HepG2 (cell line): ENCODE data around the gene NDUFB8. TPM values are rescaled to one million over a fixed set of nuclear protein-coding genes. Genes with fewer than 3 reads are reported as not detected.

Source experiments
- CAMTA2 ChIP-seq: sonication (generic); formaldehyde crosslinking; IDR thresholded peaks from 2 replicates; pipeline ENCODE4 v1.4.0; 2020; ENCODE audit warnings: mild to moderate bottlenecking, missing genetic modification reagents, borderline replicate concordance
- FOXP1 ChIP-seq, 2 experiments: fragments of 450-650 bp in 1 of 2; IDR thresholded peaks; 2 replicates each; pipeline ENCODE4 v1.6.1; 2017 to 2018; ENCODE audit warnings: antibody characterized with exemption in 1 of 2
- GABPA ChIP-seq, 2 experiments: IDR thresholded peaks; 2 replicates each; pipeline ENCODE4 v1.6.1; 2011 to 2016; ENCODE audit warnings: low read depth in 2 of 2, low read length in 1 of 2, missing biosample characterization in 1 of 2, missing genetic modification characterization in 1 of 2
- JUND ChIP-seq: sonication (generic); formaldehyde crosslinking; IDR thresholded peaks from 2 replicates; pipeline ENCODE4 v1.8.0; 2022; ENCODE audit warnings: mild to moderate bottlenecking, missing genetic modification reagents
- NCOR1 ChIP-seq: fragments of 200-600 bp; sonication (generic); IDR thresholded peaks from 2 replicates; pipeline ENCODE4 v1.7.0; 2017; ENCODE audit warnings: antibody characterized with exemption, low read length, borderline replicate concordance
- PHF20 ChIP-seq: sonication (generic); formaldehyde crosslinking; IDR thresholded peaks from 2 replicates; pipeline ENCODE4 v1.5.0; 2020; ENCODE audit warnings: mild to moderate bottlenecking, missing genetic modification reagents
- SRSF4 ChIP-seq: fragments of 200-400 bp; formaldehyde crosslinking; IDR thresholded peaks from one replicate; pipeline ENCODE4 v1.6.1; 2018; ENCODE audit warnings: mild to moderate bottlenecking, low read depth, low read length, moderate library complexity; ENCODE audit not compliant: poor library complexity, severe bottlenecking
- TEAD2 ChIP-seq: sonication (generic); formaldehyde crosslinking; IDR thresholded peaks from 2 replicates; pipeline ENCODE4 v1.9.0; 2021; ENCODE audit warnings: missing genetic modification reagents
- ZFX ChIP-seq: sonication (generic); formaldehyde crosslinking; IDR thresholded peaks from 2 replicates; pipeline ENCODE4 v1.4.0; 2020; ENCODE audit warnings: mild to moderate bottlenecking, low read depth, missing genetic modification reagents, moderate library complexity
- ZNF326 ChIP-seq: sonication (generic); formaldehyde crosslinking; IDR thresholded peaks from 2 replicates; pipeline ENCODE4 v1.4.0; 2020; ENCODE audit warnings: missing genetic modification reagents, borderline replicate concordance
- ZNF331 ChIP-seq: sonication (generic); formaldehyde crosslinking; IDR thresholded peaks from 2 replicates; pipeline ENCODE4 v1.4.0; 2020; ENCODE audit warnings: missing genetic modification reagents
- ZNF430 ChIP-seq: sonication (generic); formaldehyde crosslinking; IDR thresholded peaks from 2 replicates; pipeline ENCODE4 v1.9.0; 2021; ENCODE audit warnings: mild to moderate bottlenecking, missing genetic modification reagents
- ZNF569 ChIP-seq: sonication (generic); formaldehyde crosslinking; IDR thresholded peaks from 2 replicates; pipeline ENCODE4 v1.5.0; 2020; ENCODE audit warnings: mild to moderate bottlenecking, missing genetic modification reagents, moderate library complexity, borderline replicate concordance
- ZNF775 ChIP-seq: sonication (generic); formaldehyde crosslinking; IDR thresholded peaks from 2 replicates; pipeline ENCODE4 v1.4.0; 2020; ENCODE audit warnings: missing genetic modification reagents, mild to moderate bottlenecking, moderate library complexity, borderline replicate concordance
- ZNF792 ChIP-seq: IDR thresholded peaks from 2 replicates; pipeline ENCODE4 v1.6.1; 2016
- polyA plus RNA-seq, 8 experiments: library from polyadenylated mRNA; depleted of rRNA in 3 of 8; stranded (reverse) in 7 of 8; unstranded in 1 of 8; fragments of >200 nt; fragmentation: Illumina TruSeq in 4 of 8; extraction: Trizol in 4 of 8; gene quantifications; 2 replicates each; pipeline versions ENCODE4 v1.2.1 to v1.2.3, GENCODE V29; 2011 to 2016; ENCODE audit warnings: low read depth in 4 of 8, missing spikeins in 1 of 8, mixed read lengths in 1 of 8; ENCODE audit not compliant: insufficient read depth in 1 of 8
- total RNA-seq, 5 experiments: library from RNA; depleted of rRNA; stranded (reverse); fragments of >200 nt; fragmentation: Illumina TruSeq; extraction: Trizol; gene quantifications; 2 replicates each; pipeline ENCODE4 v1.2.3, GENCODE V29; 2016; ENCODE audit warnings: low read depth in 1 of 5
- TF ChIP-seq, protein P1 (sequence below): sonication (generic); formaldehyde crosslinking; IDR thresholded peaks from 2 replicates; pipeline ENCODE4 v1.5.0; 2020; ENCODE audit warnings: mild to moderate bottlenecking, missing genetic modification reagents, borderline replicate concordance
- TF ChIP-seq, protein P2 (sequence below): sonication (generic); formaldehyde crosslinking; IDR thresholded peaks from 2 replicates; pipeline ENCODE4 v1.5.1; 2020; ENCODE audit warnings: mild to moderate bottlenecking, missing genetic modification reagents, borderline replicate concordance
- TF ChIP-seq, protein P3 (sequence below): sonication (generic); formaldehyde crosslinking; IDR thresholded peaks from 2 replicates; pipeline ENCODE4 v1.4.0; 2020; ENCODE audit warnings: mild to moderate bottlenecking, low read depth, missing genetic modification reagents

The NDUFB8 gene
- total and polyA plus RNA-seq, 2 of the 13 experiments (the other 11 are each of a cell fraction or from before 2014, with no cell fraction given), result 210 to 216 TPM

DNA sequence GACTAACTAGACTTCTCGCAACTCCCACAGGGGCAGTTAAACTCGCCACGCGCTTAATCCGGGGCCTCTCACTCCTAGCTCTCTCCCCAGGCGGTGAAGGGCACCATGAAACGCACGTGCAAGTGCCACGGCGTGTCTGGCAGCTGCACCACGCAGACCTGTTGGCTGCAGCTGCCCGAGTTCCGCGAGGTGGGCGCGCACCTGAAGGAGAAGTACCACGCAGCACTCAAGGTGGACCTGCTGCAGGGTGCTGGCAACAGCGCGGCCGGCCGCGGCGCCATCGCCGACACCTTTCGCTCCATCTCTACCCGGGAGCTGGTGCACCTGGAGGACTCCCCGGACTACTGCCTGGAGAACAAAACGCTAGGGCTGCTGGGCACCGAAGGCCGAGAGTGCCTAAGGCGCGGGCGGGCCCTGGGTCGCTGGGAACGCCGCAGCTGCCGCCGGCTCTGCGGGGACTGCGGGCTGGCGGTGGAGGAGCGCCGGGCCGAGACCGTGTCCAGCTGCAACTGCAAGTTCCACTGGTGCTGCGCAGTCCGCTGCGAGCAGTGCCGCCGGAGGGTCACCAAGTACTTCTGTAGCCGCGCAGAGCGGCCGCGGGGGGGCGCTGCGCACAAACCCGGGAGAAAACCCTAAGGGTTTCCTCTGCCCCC is 47.4 kb downstream of the NDUFB8 start (continued):
- TF ChIP-seq, protein P1, sequence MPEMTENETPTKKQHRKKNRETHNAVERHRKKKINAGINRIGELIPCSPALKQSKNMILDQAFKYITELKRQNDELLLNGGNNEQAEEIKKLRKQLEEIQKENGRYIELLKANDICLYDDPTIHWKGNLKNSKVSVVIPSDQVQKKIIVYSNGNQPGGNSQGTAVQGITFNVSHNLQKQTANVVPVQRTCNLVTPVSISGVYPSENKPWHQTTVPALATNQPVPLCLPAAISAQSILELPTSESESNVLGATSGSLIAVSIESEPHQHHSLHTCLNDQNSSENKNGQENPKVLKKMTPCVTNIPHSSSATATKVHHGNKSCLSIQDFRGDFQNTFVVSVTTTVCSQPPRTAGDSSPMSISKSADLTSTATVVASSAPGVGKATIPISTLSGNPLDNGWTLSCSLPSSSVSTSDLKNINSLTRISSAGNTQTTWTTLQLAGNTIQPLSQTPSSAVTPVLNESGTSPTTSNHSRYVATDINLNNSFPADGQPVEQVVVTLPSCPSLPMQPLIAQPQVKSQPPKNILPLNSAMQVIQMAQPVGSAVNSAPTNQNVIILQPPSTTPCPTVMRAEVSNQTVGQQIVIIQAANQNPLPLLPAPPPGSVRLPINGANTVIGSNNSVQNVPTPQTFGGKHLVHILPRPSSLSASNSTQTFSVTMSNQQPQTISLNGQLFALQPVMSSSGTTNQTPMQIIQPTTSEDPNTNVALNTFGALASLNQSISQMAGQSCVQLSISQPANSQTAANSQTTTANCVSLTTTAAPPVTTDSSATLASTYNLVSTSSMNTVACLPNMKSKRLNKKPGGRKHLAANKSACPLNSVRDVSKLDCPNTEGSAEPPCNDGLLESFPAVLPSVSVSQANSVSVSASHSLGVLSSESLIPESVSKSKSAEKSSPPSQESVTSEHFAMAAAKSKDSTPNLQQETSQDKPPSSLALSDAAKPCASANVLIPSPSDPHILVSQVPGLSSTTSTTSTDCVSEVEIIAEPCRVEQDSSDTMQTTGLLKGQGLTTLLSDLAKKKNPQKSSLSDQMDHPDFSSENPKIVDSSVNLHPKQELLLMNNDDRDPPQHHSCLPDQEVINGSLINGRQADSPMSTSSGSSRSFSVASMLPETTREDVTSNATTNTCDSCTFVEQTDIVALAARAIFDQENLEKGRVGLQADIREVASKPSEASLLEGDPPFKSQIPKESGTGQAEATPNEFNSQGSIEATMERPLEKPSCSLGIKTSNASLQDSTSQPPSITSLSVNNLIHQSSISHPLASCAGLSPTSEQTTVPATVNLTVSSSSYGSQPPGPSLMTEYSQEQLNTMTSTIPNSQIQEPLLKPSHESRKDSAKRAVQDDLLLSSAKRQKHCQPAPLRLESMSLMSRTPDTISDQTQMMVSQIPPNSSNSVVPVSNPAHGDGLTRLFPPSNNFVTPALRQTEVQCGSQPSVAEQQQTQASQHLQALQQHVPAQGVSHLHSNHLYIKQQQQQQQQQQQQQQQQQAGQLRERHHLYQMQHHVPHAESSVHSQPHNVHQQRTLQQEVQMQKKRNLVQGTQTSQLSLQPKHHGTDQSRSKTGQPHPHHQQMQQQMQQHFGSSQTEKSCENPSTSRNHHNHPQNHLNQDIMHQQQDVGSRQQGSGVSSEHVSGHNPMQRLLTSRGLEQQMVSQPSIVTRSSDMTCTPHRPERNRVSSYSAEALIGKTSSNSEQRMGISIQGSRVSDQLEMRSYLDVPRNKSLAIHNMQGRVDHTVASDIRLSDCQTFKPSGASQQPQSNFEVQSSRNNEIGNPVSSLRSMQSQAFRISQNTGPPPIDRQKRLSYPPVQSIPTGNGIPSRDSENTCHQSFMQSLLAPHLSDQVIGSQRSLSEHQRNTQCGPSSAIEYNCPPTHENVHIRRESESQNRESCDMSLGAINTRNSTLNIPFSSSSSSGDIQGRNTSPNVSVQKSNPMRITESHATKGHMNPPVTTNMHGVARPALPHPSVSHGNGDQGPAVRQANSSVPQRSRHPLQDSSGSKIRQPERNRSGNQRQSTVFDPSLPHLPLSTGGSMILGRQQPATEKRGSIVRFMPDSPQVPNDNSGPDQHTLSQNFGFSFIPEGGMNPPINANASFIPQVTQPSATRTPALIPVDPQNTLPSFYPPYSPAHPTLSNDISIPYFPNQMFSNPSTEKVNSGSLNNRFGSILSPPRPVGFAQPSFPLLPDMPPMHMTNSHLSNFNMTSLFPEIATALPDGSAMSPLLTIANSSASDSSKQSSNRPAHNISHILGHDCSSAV (CRISPR knock-in tag), result no peak
- TF ChIP-seq TEAD2 (no peak), ZNF331 (CRISPR knock-in tag) (peak; percentile 48; the same call in 1 of the 2 replicates), ZNF326 (CRISPR knock-in tag) (no peak), GABPA (IDR thresholded peaks at IDR 0.05; ENCODE audit: low read depth, low read length) (no peak), GABPA (CRISPR knock-in tag; IDR thresholded peaks at IDR 0.05; ENCODE audit: low read depth) (no peak), CAMTA2 (CRISPR knock-in tag) (no peak), FOXP1 (IDR thresholded peaks at IDR 0.05) (no peak), FOXP1 (CRISPR knock-in tag; IDR thresholded peaks at IDR 0.05) (no peak), ZFX (peak; percentile 54; the same call in 1 of the 2 replicates), ZNF430 (CRISPR knock-in tag) (no peak), JUND (no peak), ZNF792 (CRISPR knock-in tag) (no peak), NCOR1 (no peak), ZNF569 (0 out of 2 replicates have a peak, but pooled peaks have one; percentile 51), SRSF4 (no peak), ZNF775 (no peak), PHF20 (CRISPR knock-in tag) (no peak)
- TF ChIP-seq, protein P2, sequence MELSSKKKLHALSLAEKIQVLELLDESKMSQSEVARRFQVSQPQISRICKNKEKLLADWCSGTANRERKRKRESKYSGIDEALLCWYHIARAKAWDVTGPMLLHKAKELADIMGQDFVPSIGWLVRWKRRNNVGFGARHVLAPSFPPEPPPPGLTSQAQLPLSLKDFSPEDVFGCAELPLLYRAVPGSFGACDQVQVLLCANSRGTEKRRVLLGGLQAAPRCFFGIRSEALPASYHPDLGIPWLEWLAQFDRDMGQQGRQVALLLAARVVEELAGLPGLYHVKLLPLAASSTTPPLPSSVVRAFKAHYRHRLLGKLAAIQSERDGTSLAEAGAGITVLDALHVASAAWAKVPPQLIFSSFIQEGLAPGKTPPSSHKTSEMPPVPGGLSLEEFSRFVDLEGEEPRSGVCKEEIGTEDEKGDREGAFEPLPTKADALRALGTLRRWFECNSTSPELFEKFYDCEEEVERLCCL, result no peak
- TF ChIP-seq, protein P3, sequence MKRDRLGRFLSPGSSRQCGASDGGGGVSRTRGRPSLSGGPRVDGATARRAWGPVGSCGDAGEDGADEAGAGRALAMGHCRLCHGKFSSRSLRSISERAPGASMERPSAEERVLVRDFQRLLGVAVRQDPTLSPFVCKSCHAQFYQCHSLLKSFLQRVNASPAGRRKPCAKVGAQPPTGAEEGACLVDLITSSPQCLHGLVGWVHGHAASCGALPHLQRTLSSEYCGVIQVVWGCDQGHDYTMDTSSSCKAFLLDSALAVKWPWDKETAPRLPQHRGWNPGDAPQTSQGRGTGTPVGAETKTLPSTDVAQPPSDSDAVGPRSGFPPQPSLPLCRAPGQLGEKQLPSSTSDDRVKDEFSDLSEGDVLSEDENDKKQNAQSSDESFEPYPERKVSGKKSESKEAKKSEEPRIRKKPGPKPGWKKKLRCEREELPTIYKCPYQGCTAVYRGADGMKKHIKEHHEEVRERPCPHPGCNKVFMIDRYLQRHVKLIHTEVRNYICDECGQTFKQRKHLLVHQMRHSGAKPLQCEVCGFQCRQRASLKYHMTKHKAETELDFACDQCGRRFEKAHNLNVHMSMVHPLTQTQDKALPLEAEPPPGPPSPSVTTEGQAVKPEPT (CRISPR knock-in tag), result peak; percentile 79; the same call in 1 of the 2 replicates
